CD4-positive, alpha-beta memory T cell (primary cell): ENCODE data around the gene AGXT. TPM values are rescaled to one million over a fixed set of nuclear protein-coding genes. Genes with fewer than 3 reads are reported as not detected.
"Not testable (repeated sequence)": the region's sequence is repeated elsewhere in the genome, so short reads cannot be mapped to it uniquely, and the experiment has no call there.

Experiments used
- CTCF ChIA-PET: fragments of 350-600 bp; sonication (Branson Sonifier 250); formaldehyde crosslinking; loops from one replicate; lab custom pipeline; 2021; ENCODE audit warnings: inconsistent platforms; ENCODE audit not compliant: partially characterized antibody; lab: Charles Lee
- POLR2A ChIA-PET: fragments of 350-600 bp; sonication (Branson Sonifier 250); formaldehyde crosslinking; loops from one replicate; lab custom pipeline; 2021; ENCODE audit not compliant: partially characterized antibody; lab: Charles Lee
- DNase-seq, 5 donors: peaks; one replicate each; pipeline versions ENCODE4 v3.0.0 to v3.0.0-alpha.2; 2020 to 2022; ENCODE audit warnings: mixed read lengths in 1 of 5
- H3K27ac ChIP-seq: one replicate; pipeline ENCODE4 v1.7.0; 2013; ENCODE audit warnings: low read depth, low read length
- H3K27me3 ChIP-seq: 2 replicates; pipeline ENCODE4 v1.7.0; 2013; ENCODE audit warnings: mild to moderate bottlenecking, low read length, moderate library complexity; ENCODE audit not compliant: insufficient read depth
- H3K36me3 ChIP-seq: 2 replicates; pipeline ENCODE4 v1.7.0; 2013; ENCODE audit warnings: mild to moderate bottlenecking, low read length, moderate library complexity; ENCODE audit not compliant: insufficient read depth
- H3K4me1 ChIP-seq: 2 replicates; pipeline ENCODE4 v1.7.0; 2013; ENCODE audit warnings: mild to moderate bottlenecking, low read length, moderate library complexity; ENCODE audit not compliant: insufficient read depth
- H3K4me3 ChIP-seq, 2 donors: one replicate each; pipeline ENCODE4 v1.7.0; 2013; ENCODE audit warnings: low read length in 2 of 2, mild to moderate bottlenecking in 1 of 2
- H3K9me3 ChIP-seq, 2 donors: one replicate each; pipeline ENCODE4 v1.7.0; 2013; ENCODE audit warnings: low read length in 2 of 2, control low read depth in 1 of 2; ENCODE audit not compliant: control insufficient read depth in 1 of 2
- H3K27ac Mint-ChIP-seq, 7 donors: one replicate each; pipeline ENCODE4 v1.8.0; 2020 to 2021; ENCODE audit warnings: mixed read lengths in 7 of 7, mild to moderate bottlenecking in 6 of 7, inconsistent platforms in 3 of 7, moderate library complexity in 3 of 7
- H3K27me3 Mint-ChIP-seq, 2 donors: one replicate each; pipeline ENCODE4 v1.8.0; 2020 to 2021; ENCODE audit warnings: mixed read lengths in 2 of 2
- H3K36me3 Mint-ChIP-seq, 2 donors: one replicate each; pipeline ENCODE4 v1.8.0; 2020 to 2021; ENCODE audit warnings: mixed read lengths in 2 of 2, inconsistent platforms in 1 of 2, mild to moderate bottlenecking in 1 of 2
- H3K4me1 Mint-ChIP-seq, 4 donors: one replicate each; pipeline ENCODE4 v1.8.0; 2020 to 2021; ENCODE audit warnings: mixed read lengths in 4 of 4, mild to moderate bottlenecking in 1 of 4
- H3K4me3 Mint-ChIP-seq, 8 donors: one replicate each; pipeline ENCODE4 v1.8.0; 2020 to 2021; ENCODE audit warnings: mixed read lengths in 8 of 8, mild to moderate bottlenecking in 7 of 8, moderate library complexity in 6 of 8, inconsistent platforms in 3 of 8
- H3K9me3 Mint-ChIP-seq, 8 donors: one replicate each; pipeline ENCODE4 v1.8.0; 2020 to 2021; ENCODE audit warnings: mixed read lengths in 8 of 8, mild to moderate bottlenecking in 5 of 8, inconsistent platforms in 3 of 8, moderate library complexity in 1 of 8
- intact Hi-C: fragments of 100-400 bp; cut with micrococcal nuclease; formaldehyde crosslinking; loops from one replicate; pipeline ENCODE4 v1.15.1; 2023
- polyA plus RNA-seq, 2 donors: library from polyadenylated mRNA; unstranded; fragments of 300-500 nt; fragmentation: Illumina TruSeq; gene quantifications; one replicate each; pipeline ENCODE4 v1.2.3, GENCODE V29; 2021
- total RNA-seq, 2 experiments: library from RNA; stranded (reverse); gene quantifications; one replicate each; pipeline ENCODE4 v1.2.3, GENCODE V29; 2021

The AGXT gene
- total and polyA plus RNA-seq, 4 experiments from 2014 or later, result not detected

DNA sequence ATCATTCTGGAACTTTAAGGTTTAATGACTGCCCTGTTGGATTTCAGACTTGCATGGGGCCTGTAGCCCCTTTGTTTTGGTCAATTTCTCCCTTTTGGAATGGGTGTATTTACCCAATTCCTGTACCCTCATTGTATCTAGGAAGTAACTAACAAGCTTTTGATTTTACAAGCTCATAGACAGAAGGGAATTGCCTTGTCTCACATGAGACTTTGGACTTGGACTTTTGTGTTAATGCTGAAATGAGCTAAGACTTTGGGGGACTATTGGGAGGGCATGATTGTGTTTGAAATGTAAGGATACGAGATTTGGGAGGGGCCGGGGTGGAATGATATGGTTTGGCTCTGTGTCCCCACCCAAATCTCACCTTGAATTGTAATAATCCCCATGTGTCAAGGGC lies 22.3 kb upstream of the AGXT start:
- H3K36me3 ChIP-seq, H3K4me3 ChIP-seq, H3K27me3 Mint-ChIP-seq, H3K27ac Mint-ChIP-seq, intact Hi-C loops, H3K4me1 ChIP-seq, H3K9me3 ChIP-seq, H3K4me3 Mint-ChIP-seq, POLR2A ChIA-PET, H3K27ac ChIP-seq, H3K27me3 ChIP-seq, H3K36me3 Mint-ChIP-seq, H3K4me1 Mint-ChIP-seq, H3K9me3 Mint-ChIP-seq, DNase-seq: not testable (repeated sequence)
- CTCF ChIA-PET, result interaction anchor here (1.3 kb wide), 1 partner anchor 332 kb away, joined by 3 read pairs; no protein-coding TSS in a partner anchor

DNA sequence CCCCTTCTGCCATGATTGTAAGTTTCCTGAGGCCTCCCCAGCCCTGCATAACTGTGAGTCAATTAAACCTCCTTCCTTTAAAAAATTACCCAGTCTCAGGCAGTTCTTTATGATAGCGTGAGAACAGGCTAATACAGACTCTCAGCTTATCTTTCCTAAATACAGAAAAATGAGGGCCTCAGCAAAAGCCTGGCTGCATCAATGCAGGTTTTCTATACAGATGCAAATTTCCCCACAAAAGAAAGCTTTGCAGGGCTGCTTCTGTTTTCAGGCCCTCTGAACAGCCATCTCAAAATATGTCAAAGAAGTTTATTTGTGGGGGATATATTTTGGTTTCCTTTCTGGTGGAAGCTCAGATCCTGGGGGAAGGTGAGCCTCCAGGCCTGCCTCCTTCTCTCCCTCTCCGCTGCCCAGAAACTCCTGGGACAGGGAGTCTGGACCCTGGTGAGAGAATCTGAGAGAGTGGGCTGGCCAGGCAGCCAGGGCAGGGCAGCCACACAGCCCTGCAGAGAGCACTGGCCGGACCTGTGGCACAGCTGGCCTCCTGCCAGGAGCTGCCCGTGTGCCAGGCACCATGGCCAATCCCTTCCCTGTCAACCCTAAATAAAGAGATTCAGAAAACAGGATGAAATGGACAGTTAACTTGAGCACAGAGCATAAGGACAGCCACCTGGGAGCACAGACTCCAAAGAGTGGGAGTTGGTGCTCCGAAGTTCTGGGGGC lies 21.6 kb upstream of the AGXT start:
- ChIA-PET CTCF (interaction anchor here (1.3 kb wide), 1 partner anchor 333 kb away, joined by 3 read pairs; no protein-coding TSS in a partner anchor), POLR2A (no interaction called here)
- no peak for DNase-seq
- H3K36me3 Mint-ChIP-seq, result no peaks in the 10 kb centered on the region
- no peak overlapping the region for H3K27ac Mint-ChIP-seq
- H3K4me1 ChIP-seq, result no peaks in the 10 kb centered on the region
- H3K27me3 ChIP-seq, result no peaks in the 10 kb centered on the region
- no peak overlapping the region for H3K4me3 Mint-ChIP-seq
- peaks cover 1 to 2% of the 10 kb centered on the region in 2 donors for H3K27me3 Mint-ChIP-seq
- intact Hi-C loops, result no loop called here
- no peaks in the 10 kb centered on the region for H3K4me1 Mint-ChIP-seq
- H3K9me3 ChIP-seq, result no peaks in the 10 kb centered on the region
- H3K4me3 ChIP-seq, result no peak overlapping the region
- peaks cover 0 to 2% (median 0%) of the 10 kb centered on the region in 8 donors for H3K9me3 Mint-ChIP-seq
- no peaks in the 10 kb centered on the region for H3K36me3 ChIP-seq
- no peak overlapping the region for H3K27ac ChIP-seq

DNA sequence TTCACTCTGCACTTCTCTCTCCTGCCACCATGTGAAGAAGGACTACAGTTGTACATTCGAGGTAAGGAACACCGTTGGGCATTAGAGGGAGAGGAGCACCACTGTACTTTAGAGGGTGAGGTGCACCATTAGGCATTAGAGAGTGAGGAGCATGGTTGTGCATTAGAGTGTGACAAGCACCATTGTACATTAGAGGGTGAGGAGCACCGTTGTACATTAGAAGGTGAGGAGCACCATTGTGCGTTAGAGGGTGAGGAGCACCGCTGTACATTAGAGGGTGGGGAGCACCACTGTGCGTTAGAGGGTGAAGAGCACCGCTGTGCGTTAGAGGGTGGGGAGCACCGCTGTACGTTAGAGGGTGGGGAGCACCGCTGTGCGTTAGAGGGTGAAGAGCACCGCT lies 20.8 kb upstream of the AGXT start:
- CTCF ChIA-PET, result interaction anchor here (1.3 kb wide), 1 partner anchor 334 kb away, joined by 3 read pairs; no protein-coding TSS in a partner anchor
- Histone ChIP-seq H3K4me1 (no peaks in the 10 kb centered on the region), H3K36me3 (no peaks in the 10 kb centered on the region), H3K27me3 (no peaks in the 10 kb centered on the region), H3K9me3 (no peaks in the 10 kb centered on the region), H3K27ac (no peak overlapping the region), H3K4me3 (no peak overlapping the region)
- no peak for DNase-seq
- Mint-ChIP-seq H3K36me3 (no peaks in the 10 kb centered on the region), H3K27me3 (peaks cover 1 to 2% of the 10 kb centered on the region in 2 donors), H3K4me3 (no peak overlapping the region), H3K9me3 (peaks cover 0 to 2% (median 0%) of the 10 kb centered on the region in 8 donors), H3K27ac (peak overlapping the region in 1 of 7 donors; percentile 48), H3K4me1 (no peaks in the 10 kb centered on the region)
- POLR2A ChIA-PET, result no interaction called here
- intact Hi-C loops, result no loop called here

GRCh38 chr2:240848900-240849680 lies 19.5 kb upstream of the AGXT start:
- no peaks in the 10 kb centered on the region for H3K27me3 ChIP-seq
- H3K9me3 Mint-ChIP-seq, result peaks cover 0 to 9% (median under 1%) of the 10 kb centered on the region in 8 donors
- no peaks in the 10 kb centered on the region for H3K4me1 ChIP-seq
- H3K9me3 ChIP-seq, result no peaks in the 10 kb centered on the region
- H3K4me3 Mint-ChIP-seq, result no peak overlapping the region
- POLR2A ChIA-PET, result no interaction called here
- peaks cover under 1 to 1% of the 10 kb centered on the region in 2 donors for H3K27me3 Mint-ChIP-seq
- intact Hi-C loops, result no loop called here
- H3K27ac Mint-ChIP-seq, result peak overlapping the region in 1 of 7 donors; percentile 57
- no peak overlapping the region for H3K4me3 ChIP-seq
- CTCF ChIA-PET, result no interaction called here
- H3K36me3 Mint-ChIP-seq, result no peaks in the 10 kb centered on the region
- no peak for DNase-seq
- H3K36me3 ChIP-seq, result no peaks in the 10 kb centered on the region
- H3K4me1 Mint-ChIP-seq, result no peaks in the 10 kb centered on the region
- H3K27ac ChIP-seq, result no peak overlapping the region

- H3K27ac Mint-ChIP-seq, result peak overlapping the region in 1 of 7 donors; percentile 13
- CTCF ChIA-PET, result no interaction called here
- intact Hi-C loops, result loop anchor here (2.0 to 5.0 kb wide), 2 partner anchors 297 to 1029 kb away; partner anchors contain the start of gene PASK
- H3K9me3 Mint-ChIP-seq, result peaks cover 0 to 17% (median 7%) of the 10 kb centered on the region in 8 donors
- Histone ChIP-seq H3K27ac (no peak overlapping the region), H3K4me3 (no peak overlapping the region), H3K36me3 (no peaks in the 10 kb centered on the region), H3K9me3 (no peaks in the 10 kb centered on the region), H3K4me1 (no peaks in the 10 kb centered on the region), H3K27me3 (no peaks in the 10 kb centered on the region)
- peaks cover 0 to 1% of the 10 kb centered on the region in 2 donors for H3K27me3 Mint-ChIP-seq
- H3K4me1 Mint-ChIP-seq, result no peaks in the 10 kb centered on the region
- POLR2A ChIA-PET, result no interaction called here
- DNase-seq, result no peak
- no peak overlapping the region for H3K4me3 Mint-ChIP-seq
- no peaks in the 10 kb centered on the region for H3K36me3 Mint-ChIP-seq
These were observed 18.6 kb upstream of the AGXT start for GRCh38 chr2:240850026-240850425.

DNA sequence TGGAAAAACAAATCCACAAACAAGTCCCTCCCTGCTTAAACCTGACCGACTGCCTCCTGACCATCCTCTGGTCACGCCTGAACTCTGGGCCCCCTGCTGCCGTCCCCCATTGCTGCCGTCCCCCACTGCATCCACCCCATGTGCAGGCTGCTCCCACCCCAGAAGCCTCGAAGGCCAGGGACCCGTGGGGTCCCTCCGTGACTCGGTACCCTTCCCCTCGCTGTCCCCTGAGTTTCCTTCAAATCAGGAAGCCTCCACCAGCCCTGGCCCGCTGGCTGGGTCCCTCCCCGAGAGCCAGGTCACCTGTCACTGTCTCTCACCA lies 17.9 kb upstream of the AGXT start:
- Histone ChIP-seq H3K4me3 (no peak overlapping the region), H3K9me3 (no peaks in the 10 kb centered on the region), H3K27ac (no peak overlapping the region), H3K36me3 (no peaks in the 10 kb centered on the region), H3K4me1 (no peaks in the 10 kb centered on the region), H3K27me3 (no peaks in the 10 kb centered on the region)
- peaks cover 0 to 19% (median 8%) of the 10 kb centered on the region in 8 donors for H3K9me3 Mint-ChIP-seq
- no peaks in the 10 kb centered on the region for H3K4me1 Mint-ChIP-seq
- intact Hi-C loops, result loop anchor here (2.0 to 5.0 kb wide), 2 partner anchors 297 to 1028 kb away; partner anchors contain the start of gene PASK
- H3K27ac Mint-ChIP-seq, result no peak overlapping the region
- no peak overlapping the region for H3K4me3 Mint-ChIP-seq
- DNase-seq, result no peak
- POLR2A ChIA-PET, result interaction anchor here (0.9 kb wide), 1 partner anchor 299 kb away, joined by 3 read pairs; the partner anchor contains the start of gene PPP1R7
- CTCF ChIA-PET, result interaction anchor here (1.2 to 1.7 kb wide), 8 partner anchors 10 to 1028 kb away, joined by 3 to 16 read pairs (median 4); no protein-coding TSS in a partner anchor
- no peaks in the 10 kb centered on the region for H3K36me3 Mint-ChIP-seq
- H3K27me3 Mint-ChIP-seq, result peaks cover 0 to 1% of the 10 kb centered on the region in 2 donors
